Mucosa of stomach (tissue), 1 donor: Measurements from ENCODE around the gene PEX5L.

Experiments
- H3K27me3 ChIP-seq: one replicate; pipeline ENCODE4 v1.7.0; 2013; ENCODE audit warnings: mild to moderate bottlenecking, low read length; ENCODE audit not compliant: control insufficient read depth, insufficient read depth
- H3K36me3 ChIP-seq: one replicate; pipeline ENCODE4 v1.7.0; 2013; ENCODE audit warnings: low read length; ENCODE audit not compliant: control insufficient read depth, insufficient read depth
- H3K4me1 ChIP-seq: one replicate; pipeline ENCODE4 v1.7.0; 2013; ENCODE audit warnings: mild to moderate bottlenecking, low read length; ENCODE audit not compliant: control insufficient read depth, insufficient read depth
- H3K4me3 ChIP-seq: one replicate; pipeline ENCODE4 v1.7.0; 2013; ENCODE audit warnings: low read length
- H3K9ac ChIP-seq: one replicate; pipeline ENCODE4 v1.7.0; 2013; ENCODE audit warnings: mild to moderate bottlenecking, low read length, moderate library complexity
- H3K9me3 ChIP-seq: one replicate; pipeline ENCODE4 v1.7.0; 2013; ENCODE audit warnings: mild to moderate bottlenecking, low read length, moderate library complexity; ENCODE audit not compliant: control insufficient read depth
- donor health status: Pancreatic carcinoma.

Gene PEX5L

DNA sequence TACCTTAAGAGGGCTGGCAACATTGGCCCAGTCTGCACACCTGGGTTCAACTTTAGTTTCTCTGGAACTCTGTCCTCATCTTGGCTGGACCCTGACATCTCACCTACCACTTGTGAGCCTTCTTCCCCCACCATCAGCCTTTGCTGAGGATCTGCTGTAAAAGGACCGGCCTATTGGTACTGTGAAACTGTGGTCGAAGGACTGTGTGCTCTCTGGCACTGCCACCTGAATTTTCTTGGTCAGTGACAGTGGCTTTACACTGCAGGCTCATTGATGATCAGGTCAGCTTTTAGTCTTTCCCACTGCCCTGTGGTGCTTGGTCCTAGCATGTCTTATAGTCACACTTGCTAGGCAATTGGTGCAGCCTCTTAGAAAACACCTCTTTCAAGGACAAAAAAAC lies 86.9 kb downstream of the PEX5L start:
- Histone ChIP-seq H3K9ac (no peak overlapping the region), H3K4me1 (no peaks in the 10 kb centered on the region), H3K9me3 (no peaks in the 10 kb centered on the region), H3K36me3 (no peaks in the 10 kb centered on the region), H3K4me3 (no peak overlapping the region), H3K27me3 (no peaks in the 10 kb centered on the region)

DNA sequence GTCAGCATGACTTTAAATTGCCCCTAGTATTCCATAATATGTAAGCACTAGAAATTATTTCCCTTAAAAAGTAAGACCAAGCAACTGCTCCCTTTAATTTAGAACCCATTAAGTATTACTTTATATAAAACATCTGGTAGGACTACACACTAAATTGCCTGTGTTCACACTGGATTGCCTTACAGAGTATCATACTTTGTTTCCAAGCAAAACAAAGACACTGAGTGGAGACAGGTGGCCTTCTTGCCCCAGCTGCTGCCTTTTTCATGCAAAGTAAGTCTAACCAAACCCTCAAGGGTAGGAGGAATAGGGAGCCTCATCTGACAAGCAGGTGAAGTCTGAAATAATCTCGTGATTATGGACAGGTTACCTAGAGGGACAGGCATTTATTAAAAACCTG lies 87.3 kb downstream of the PEX5L start:
- Histone ChIP-seq H3K9ac (no peak overlapping the region), H3K36me3 (no peaks in the 10 kb centered on the region), H3K4me1 (no peaks in the 10 kb centered on the region), H3K4me3 (no peak overlapping the region), H3K27me3 (no peaks in the 10 kb centered on the region), H3K9me3 (no peaks in the 10 kb centered on the region)

- Histone ChIP-seq H3K9me3 (no peaks in the 10 kb centered on the region), H3K4me3 (no peak overlapping the region), H3K36me3 (no peaks in the 10 kb centered on the region), H3K9ac (no peak overlapping the region), H3K27me3 (no peaks in the 10 kb centered on the region), H3K4me1 (no peaks in the 10 kb centered on the region)
Measured at GRCh38 chr3:179948740-179949139, 88.0 kb downstream of the PEX5L start.

- Histone ChIP-seq H3K4me3 (no peak overlapping the region), H3K27me3 (no peaks in the 10 kb centered on the region), H3K9me3 (no peaks in the 10 kb centered on the region), H3K9ac (no peak overlapping the region), H3K4me1 (no peaks in the 10 kb centered on the region), H3K36me3 (no peaks in the 10 kb centered on the region)
Measured at GRCh38 chr3:179945569-179945968, 91.2 kb downstream of the PEX5L start.

- Histone ChIP-seq H3K4me1 (no peaks in the 10 kb centered on the region), H3K27me3 (no peaks in the 10 kb centered on the region), H3K4me3 (no peak overlapping the region), H3K9me3 (no peaks in the 10 kb centered on the region), H3K36me3 (no peaks in the 10 kb centered on the region), H3K9ac (no peak overlapping the region)
Measured at GRCh38 chr3:179943117-179943880, 93.4 kb downstream of the PEX5L start.

DNA sequence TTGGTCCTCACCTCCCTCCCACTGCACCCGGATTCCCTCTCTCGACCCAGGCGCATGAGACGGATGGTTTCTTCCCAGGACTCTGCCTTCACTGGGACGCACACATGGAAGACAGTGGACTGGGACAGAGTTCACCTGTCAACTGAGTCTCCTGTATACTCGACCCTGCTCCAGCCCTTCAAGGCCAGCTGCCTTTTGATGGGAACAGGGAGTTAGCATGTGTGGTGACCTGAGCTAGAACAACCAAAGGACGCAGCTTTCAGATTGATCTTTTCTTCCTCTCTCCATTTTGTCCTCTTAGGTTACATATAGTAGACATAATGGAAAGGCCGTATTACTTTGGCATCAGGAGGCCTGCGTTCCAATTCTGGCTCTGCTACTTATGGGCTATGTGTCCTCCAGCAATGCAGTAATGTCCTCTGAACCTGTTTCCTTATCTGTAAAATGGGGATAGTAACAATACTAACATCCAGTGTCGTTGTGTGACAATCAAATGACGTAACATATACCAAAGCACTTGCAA lies 94.1 kb downstream of the PEX5L start:
- Histone ChIP-seq H3K4me1 (no peaks in the 10 kb centered on the region), H3K4me3 (no peak overlapping the region), H3K9ac (no peak overlapping the region), H3K9me3 (no peaks in the 10 kb centered on the region), H3K27me3 (no peaks in the 10 kb centered on the region), H3K36me3 (no peaks in the 10 kb centered on the region)

DNA sequence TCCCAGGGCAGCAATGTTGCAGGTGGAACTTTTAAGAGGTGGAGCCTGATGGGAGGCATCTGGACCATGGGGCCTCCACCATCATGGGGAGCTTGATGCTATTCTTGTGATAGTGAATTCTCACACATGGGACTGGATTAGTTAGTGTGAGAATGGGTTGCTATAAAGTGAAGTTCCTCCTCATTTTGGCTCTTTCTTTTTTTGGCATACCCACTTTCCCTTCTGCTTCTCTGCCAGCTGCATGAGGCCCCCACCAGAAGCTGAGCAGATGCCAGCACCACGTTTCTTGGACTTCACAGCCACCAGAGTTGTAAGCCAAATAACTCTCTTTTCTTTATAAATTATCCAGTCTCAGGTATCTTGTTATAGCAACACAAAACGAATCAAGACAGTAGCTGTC lies 101.0 kb downstream of the PEX5L start:
- Histone ChIP-seq H3K9ac (no peak overlapping the region), H3K9me3 (no peaks in the 10 kb centered on the region), H3K4me3 (no peak overlapping the region), H3K27me3 (no peaks in the 10 kb centered on the region), H3K36me3 (no peaks in the 10 kb centered on the region), H3K4me1 (no peaks in the 10 kb centered on the region)

GRCh38 chr3:179933914-179934313 lies 102.8 kb downstream of the PEX5L start:
- no peaks in the 10 kb centered on the region for H3K4me1 ChIP-seq
- H3K4me3 ChIP-seq, result no peak overlapping the region
- H3K36me3 ChIP-seq, result no peaks in the 10 kb centered on the region
- no peaks in the 10 kb centered on the region for H3K9me3 ChIP-seq
- no peaks in the 10 kb centered on the region for H3K27me3 ChIP-seq
- H3K9ac ChIP-seq, result no peak overlapping the region

- no peaks in the 10 kb centered on the region for H3K27me3 ChIP-seq
- no peaks in the 10 kb centered on the region for H3K4me1 ChIP-seq
- H3K9ac ChIP-seq, result no peak overlapping the region
- H3K4me3 ChIP-seq, result no peak overlapping the region
- no peaks in the 10 kb centered on the region for H3K9me3 ChIP-seq
- H3K36me3 ChIP-seq, result no peaks in the 10 kb centered on the region
Measured at GRCh38 chr3:179933080-179933479, 103.7 kb downstream of the PEX5L start.

GRCh38 chr3:179932674-179933073 lies 104.1 kb downstream of the PEX5L start:
- Histone ChIP-seq H3K36me3 (no peaks in the 10 kb centered on the region), H3K4me3 (no peak overlapping the region), H3K9me3 (no peaks in the 10 kb centered on the region), H3K4me1 (no peaks in the 10 kb centered on the region), H3K27me3 (no peaks in the 10 kb centered on the region), H3K9ac (no peak overlapping the region)

- no peak overlapping the region for H3K4me3 ChIP-seq
- no peaks in the 10 kb centered on the region for H3K9me3 ChIP-seq
- H3K27me3 ChIP-seq, result no peaks in the 10 kb centered on the region
- H3K4me1 ChIP-seq, result no peaks in the 10 kb centered on the region
- no peaks in the 10 kb centered on the region for H3K36me3 ChIP-seq
- H3K9ac ChIP-seq, result no peak overlapping the region
Measured at GRCh38 chr3:179929091-179929529, 107.6 kb downstream of the PEX5L start.

- no peak overlapping the region for H3K4me3 ChIP-seq
- H3K9ac ChIP-seq, result no peak overlapping the region
- no peaks in the 10 kb centered on the region for H3K9me3 ChIP-seq
- no peaks in the 10 kb centered on the region for H3K4me1 ChIP-seq
- no peaks in the 10 kb centered on the region for H3K27me3 ChIP-seq
- no peaks in the 10 kb centered on the region for H3K36me3 ChIP-seq
Measured at GRCh38 chr3:179927191-179927590, 109.5 kb downstream of the PEX5L start.
